NCI-H748 (cell line): Measurements from ENCODE around the gene FBXO3.
A peak's percentile ranks its signal among the peaks of the same experiment; 100 is the strongest.

ENCODE experiments used
- DNase-seq: peaks from one replicate; lab custom pipeline; 2025; ENCODE audit not compliant: unreplicated experiment; lab: John Stamatoyannopoulos, UW

The FBXO3 gene

DNA sequence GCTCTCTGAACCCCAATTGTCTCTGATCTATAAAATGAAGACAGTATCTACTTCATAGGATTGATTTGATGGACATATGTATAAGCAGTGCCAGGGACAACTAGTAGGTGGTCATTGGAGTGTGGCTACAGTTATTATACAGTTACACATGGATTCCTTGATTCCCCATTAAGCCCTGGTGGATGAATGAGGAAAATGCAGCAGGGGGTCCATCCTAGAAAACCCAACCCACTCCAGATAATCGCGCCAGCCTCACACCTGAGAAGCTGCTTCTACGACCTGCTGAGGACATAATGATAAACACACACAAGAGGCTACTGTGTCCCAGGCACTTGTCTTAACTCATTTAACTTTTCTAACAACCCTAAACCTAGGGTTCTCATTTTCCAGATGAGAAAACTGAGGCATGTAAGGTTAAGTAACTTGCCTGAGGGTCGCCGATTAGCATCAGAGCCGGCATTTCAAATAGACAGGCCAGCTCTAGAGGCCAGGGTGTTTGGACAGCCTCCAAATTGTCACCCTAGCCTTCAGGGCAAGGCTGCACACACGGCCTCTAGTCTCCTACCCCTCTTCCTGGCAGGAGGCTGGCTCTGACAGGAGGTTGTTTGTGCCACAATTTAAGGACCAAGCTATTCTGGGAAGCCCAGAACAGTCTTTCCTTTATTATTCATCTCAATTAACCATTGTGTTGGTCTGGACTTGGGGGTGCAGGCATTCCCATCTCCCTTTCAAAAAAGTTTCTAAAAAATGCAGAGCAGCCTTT is 69.9 kb downstream of the FBXO3 start:
- peak; percentile 35 for DNase-seq

GRCh38 chr11:33703788-33704187 is 70.5 kb downstream of the FBXO3 start:
- DNase-seq, result no peak

- DNase-seq, result no peak
These were observed 71.1 kb downstream of the FBXO3 start for GRCh38 chr11:33703234-33703633.

DNA sequence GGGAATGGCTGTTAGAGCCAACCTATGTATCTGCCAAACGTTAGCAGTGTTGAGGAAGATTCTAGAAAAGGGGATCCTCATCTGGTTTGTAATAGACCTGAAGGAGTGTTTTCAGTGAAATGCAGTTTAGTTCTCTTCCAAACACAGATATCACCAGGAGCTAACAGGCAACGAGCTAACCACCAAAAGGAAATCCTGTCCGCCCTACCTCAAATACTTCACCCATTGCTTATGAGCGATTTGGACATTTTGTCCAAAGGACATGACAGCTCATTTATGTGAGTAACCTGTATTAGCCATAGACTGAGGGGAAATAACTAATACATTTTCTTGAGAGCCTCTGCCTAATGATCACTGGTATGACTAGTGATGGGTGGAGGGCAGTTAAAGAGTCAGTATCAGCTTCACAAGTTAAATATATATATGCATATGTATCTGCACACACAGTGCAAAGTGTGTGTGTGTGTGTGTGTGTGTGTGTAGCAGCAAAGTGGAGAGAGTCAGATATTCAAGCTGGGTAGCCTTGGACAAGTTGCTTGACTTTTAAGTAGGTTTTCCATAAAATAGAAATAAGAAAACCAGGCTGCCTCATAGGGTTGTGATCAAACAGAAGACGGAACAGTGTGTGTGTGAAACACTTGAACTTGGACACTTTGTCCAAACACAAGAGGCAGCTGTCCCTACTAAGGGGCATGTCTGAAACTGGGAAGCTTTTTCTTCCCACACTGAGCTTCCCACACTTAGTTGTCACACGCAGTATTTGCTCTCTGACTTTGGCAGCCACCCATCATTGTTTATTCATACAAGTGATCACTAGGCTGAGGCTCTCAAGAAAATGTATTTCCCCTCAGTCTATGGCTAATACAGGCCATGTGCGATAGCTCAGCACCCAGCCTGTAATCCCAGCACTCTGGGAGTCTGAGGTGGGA is 72.8 kb downstream of the FBXO3 start:
- peak; percentile 16 for DNase-seq

DNA sequence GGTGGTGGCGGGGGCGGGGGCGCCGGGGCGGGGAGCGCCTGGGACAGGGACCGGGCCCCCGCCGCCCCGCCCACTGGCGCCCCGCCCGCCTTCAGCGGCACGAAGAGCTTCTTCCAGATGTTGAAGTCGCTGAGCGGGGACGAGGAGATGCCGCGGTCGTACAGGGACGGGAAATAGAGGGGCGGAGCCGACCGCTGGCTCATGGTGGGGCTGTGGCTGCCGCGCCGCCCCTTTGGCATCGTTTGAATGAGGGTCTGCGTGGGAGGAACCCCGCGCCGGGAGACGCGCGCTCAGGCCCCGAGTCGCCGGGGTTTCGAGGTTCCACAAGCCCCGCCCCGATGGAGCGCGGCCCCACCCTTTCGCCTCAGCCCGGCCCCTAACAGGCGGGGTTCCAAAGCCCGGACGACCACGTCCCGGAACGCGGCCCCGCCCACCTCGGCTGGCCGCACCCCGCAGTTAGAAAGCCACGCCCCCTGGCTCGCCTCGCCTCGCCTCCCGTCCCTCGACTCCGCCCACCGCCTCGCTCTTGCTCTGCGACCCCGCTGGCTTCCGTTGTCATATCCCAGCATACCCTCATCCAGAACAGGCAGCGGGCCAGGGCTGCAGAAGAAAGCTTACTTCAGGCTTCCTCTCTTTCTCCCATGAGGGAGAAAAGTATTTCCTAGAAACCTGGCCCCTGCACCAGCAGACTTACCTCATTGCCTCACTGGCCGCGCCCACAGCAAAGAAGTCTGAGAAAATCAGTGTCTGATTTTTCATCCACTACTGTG is 73.6 kb downstream of the FBXO3 start, which contains the start of gene C11orf91:
Gene C11orf91 (minus strand): TSS at position 325 of the 770 bp plus-strand sequence. CDS start 86 bp downstream, at position 239.
- DNase-seq, result peak; percentile 92

DNA sequence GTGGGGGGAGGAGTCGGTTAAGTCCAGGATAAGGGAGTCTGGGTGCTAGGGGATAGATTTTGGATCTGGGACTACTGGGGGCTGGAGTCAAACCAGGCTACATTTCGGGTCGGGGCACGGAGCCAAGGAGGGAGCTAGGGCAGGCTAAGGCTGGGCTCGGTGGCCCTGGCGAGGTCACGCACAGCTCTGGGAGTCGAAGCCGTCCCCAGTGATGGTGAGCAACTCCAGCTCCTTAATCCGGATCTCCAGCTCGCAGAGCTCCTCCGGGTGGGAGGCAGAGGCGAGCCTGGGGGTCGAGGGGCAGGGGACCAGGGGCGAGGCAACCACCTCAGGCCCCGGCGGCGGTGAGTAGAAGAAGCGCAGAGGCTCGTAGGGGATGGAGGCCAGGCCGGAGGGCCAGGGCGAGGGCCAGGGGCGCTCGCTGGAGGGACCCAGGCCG is 74.2 kb downstream of the FBXO3 start:
- no peak for DNase-seq

DNA sequence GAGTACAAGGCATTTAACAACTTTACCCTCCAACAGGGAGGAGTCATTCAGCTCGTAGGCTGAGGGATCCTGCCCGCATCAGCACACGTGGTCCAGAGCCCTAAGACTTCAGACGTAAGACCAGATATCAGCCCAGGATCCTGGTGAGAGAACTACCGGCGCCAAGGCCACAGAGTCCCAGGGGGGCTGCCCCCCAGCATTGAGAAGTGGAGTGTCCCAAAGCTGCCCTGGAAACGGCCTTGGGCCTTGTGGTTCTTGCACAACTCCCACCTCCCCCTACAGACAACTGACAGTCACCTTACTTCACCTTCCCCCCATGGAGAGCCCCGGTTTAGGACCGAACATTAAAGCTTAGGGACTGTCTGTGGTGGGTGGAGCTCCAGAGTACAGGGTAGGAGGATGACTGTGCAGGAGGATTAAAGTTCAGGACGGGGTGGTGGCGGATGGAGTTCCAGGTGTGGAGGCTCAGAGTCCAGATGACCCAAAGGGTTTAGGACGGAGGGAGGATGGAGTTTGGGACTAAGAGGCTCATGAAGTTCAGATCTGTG is 74.7 kb downstream of the FBXO3 start:
- DNase-seq, result no peak

DNA sequence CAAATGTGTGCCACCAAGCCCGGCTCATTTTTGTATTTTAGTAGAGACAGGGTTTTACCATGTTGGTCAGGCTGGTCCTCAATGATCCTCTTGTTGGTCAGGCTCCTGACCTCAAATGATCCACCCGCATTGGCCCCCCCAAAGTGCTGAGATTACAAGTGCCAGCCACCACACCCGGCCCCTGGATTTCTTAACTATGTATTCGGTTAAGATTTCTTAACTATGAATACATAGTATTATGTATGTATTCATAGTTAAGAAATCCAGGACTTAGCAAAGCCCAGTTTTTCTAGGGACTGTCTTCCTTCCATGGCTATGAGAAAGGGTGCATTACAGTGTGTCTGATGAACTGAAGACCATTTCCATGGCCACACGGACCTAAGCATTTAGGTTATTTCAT is 75.4 kb downstream of the FBXO3 start:
- no peak for DNase-seq

DNA sequence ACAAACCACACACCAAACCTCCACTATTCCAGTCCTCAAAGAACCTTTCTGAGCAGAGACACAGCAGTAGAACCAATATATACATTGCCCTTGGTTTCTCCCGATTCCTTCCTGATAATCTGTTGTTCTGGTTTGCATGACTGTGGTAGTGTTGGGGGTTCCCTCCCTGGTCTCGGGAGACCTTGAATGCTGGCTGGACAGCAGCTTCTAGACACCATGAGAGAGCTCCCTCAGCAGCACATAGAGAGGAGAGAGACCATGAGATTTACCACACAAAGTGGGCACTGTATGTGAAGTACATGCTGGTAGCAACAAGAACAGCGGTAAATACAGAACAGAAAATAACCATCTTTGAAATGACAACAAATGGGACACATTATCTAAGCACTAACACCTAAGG is 76.3 kb downstream of the FBXO3 start:
- no peak for DNase-seq

GRCh38 chr11:33696931-33697638 is 77.2 kb downstream of the FBXO3 start:
- DNase-seq, result no peak

GRCh38 chr11:33696411-33696810 is 77.9 kb downstream of the FBXO3 start:
- no peak for DNase-seq

GRCh38 chr11:33695051-33695566 is 79.2 kb downstream of the FBXO3 start:
- peak; percentile 8 for DNase-seq

- DNase-seq, result no peak
These were observed 79.8 kb downstream of the FBXO3 start for GRCh38 chr11:33694346-33695050.

DNA sequence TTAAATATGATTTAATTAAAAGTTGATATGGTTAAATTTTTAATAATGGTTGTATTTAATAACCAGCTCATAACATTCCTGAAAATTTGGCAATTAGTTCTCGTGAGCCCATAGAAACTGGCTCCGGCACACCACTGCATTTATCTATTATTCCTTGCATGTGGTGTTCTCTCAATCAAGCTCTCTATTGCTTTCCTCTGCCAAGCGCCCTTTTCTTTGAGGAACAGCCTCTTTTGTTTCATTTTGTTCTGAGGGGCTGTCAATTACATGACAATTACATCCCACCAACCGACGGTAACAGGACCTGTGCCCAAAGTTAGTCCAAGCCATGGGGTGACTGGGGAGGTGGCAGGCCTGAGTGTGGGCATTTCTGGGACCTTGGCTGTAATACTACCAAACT is 81.8 kb downstream of the FBXO3 start:
- DNase-seq, result no peak

- peak; percentile 70 for DNase-seq
These were observed 82.3 kb downstream of the FBXO3 start for GRCh38 chr11:33692013-33692504.

DNA sequence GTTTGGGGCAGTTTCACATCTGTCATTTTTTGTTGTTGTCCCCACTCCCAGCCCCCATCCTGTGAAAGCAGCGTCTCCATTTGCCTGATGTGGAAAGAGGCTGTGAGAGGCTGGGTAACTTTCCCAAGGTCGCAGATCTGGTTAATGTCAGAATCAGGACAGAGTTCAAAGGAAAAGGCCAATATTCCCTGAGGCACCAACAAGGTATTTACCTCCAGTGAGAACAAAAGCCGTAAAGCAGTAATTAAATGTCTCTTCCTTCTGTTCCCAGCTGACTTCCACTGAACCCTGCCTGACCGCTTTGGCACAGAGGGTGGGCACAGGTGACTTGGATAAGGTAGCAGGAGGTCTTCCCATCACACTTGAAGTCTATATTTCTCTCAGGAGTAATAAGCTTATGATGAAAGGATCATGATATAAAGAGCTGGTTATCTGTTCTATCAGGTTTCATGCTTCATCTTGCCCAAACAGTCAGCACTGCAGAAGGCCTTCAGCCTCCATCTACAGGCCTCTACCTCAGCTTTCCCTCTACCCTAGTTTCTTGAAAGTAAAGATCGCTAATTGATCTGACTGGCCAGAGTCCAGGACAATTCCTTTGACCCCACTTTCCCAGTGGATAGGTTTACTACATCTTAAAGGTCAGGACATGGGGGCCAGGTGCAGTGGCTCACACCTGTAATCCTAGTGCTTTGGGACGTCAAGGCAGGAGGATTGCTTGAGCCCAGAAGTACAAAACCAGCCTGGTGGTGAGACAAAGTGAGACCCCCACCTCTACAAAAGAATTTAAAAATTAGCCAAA is 83.1 kb downstream of the FBXO3 start:
- DNase-seq, result peak; percentile 19
